MCF 10A (cell line): ENCODE results near the gene MIPOL1. TPM values are rescaled to one million over a fixed set of nuclear protein-coding genes. Genes with fewer than 3 reads are reported as not detected.

Source experiments
- BruUV-seq: library from RNA; stranded (reverse); fragments of 400-500 nt; replicated peaks from 2 replicates; lab custom pipeline; 2021; lab: Mats Ljungman, UMichigan
- CTCF ChIA-PET: fragments of 300-600 bp; sonication (Branson Sonifier 250); formaldehyde crosslinking; extraction: SDS; loops from one replicate; lab custom pipeline; 2021; ENCODE audit warnings: antibody characterized with exemption, inconsistent platforms; lab: Yijun Ruan, JAX
- POLR2A ChIA-PET: fragments of 300-600, 350-650 bp; sonication (Branson Sonifier 250); formaldehyde crosslinking; extraction: SDS; loops from one replicate; lab custom pipeline; 2020; ENCODE audit warnings: antibody characterized with exemption, inconsistent platforms; lab: Yijun Ruan, JAX
- DNase-seq: peaks from one replicate; pipeline ENCODE4 v3.0.0-alpha.2; 2018; ENCODE audit not compliant: unreplicated experiment
- H3K27ac Mint-ChIP-seq: one replicate; pipeline ENCODE4 v1.8.0; 2022; ENCODE audit warnings: mild to moderate bottlenecking, low read depth, mixed read lengths; ENCODE audit not compliant: unreplicated experiment
- H3K27me3 Mint-ChIP-seq: one replicate; pipeline ENCODE4 v1.8.0; 2022; ENCODE audit warnings: mixed read lengths; ENCODE audit not compliant: insufficient read depth, unreplicated experiment
- H3K36me3 Mint-ChIP-seq: one replicate; pipeline ENCODE4 v1.8.0; 2022; ENCODE audit warnings: mild to moderate bottlenecking, moderate library complexity, mixed read lengths; ENCODE audit not compliant: insufficient read depth, unreplicated experiment
- H3K4me1 Mint-ChIP-seq: one replicate; pipeline ENCODE4 v1.8.0; 2022; ENCODE audit warnings: mixed read lengths; ENCODE audit not compliant: insufficient read depth, unreplicated experiment
- H3K4me3 Mint-ChIP-seq: one replicate; pipeline ENCODE4 v1.8.0; 2022; ENCODE audit warnings: mild to moderate bottlenecking, moderate library complexity, mixed read lengths; ENCODE audit not compliant: unreplicated experiment
- H3K9me3 Mint-ChIP-seq: one replicate; pipeline ENCODE4 v1.8.0; 2022; ENCODE audit warnings: mixed read lengths; ENCODE audit not compliant: unreplicated experiment
- intact Hi-C: fragments of 100-400 bp; cut with micrococcal nuclease; formaldehyde crosslinking; loops from 2 replicates; pipeline ENCODE4 v1.14.1; 2022
- total RNA-seq: library from RNA; stranded (reverse); gene quantifications from 2 replicates; pipeline ENCODE4 v1.2.3, GENCODE V29; 2022
- TF ChIP-seq, protein P1 (sequence below): fragments of 200-600 bp; IDR thresholded peaks from one replicate; pipeline ENCODE4 v1.8.0; 2022; ENCODE audit warnings: antibody characterized with exemption, mild to moderate bottlenecking; ENCODE audit not compliant: unreplicated experiment

Gene MIPOL1
- total RNA-seq, 1 experiment from 2014 or later: 16.3 TPM

- TF ChIP-seq, protein P1, sequence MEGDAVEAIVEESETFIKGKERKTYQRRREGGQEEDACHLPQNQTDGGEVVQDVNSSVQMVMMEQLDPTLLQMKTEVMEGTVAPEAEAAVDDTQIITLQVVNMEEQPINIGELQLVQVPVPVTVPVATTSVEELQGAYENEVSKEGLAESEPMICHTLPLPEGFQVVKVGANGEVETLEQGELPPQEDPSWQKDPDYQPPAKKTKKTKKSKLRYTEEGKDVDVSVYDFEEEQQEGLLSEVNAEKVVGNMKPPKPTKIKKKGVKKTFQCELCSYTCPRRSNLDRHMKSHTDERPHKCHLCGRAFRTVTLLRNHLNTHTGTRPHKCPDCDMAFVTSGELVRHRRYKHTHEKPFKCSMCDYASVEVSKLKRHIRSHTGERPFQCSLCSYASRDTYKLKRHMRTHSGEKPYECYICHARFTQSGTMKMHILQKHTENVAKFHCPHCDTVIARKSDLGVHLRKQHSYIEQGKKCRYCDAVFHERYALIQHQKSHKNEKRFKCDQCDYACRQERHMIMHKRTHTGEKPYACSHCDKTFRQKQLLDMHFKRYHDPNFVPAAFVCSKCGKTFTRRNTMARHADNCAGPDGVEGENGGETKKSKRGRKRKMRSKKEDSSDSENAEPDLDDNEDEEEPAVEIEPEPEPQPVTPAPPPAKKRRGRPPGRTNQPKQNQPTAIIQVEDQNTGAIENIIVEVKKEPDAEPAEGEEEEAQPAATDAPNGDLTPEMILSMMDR: no peak
- BruUV-seq: no TSS peak
- no peaks in the 10 kb centered on the region for H3K9me3 Mint-ChIP-seq
- H3K27me3 Mint-ChIP-seq: no peaks in the 10 kb centered on the region
- H3K27ac Mint-ChIP-seq: no peak overlapping the region
- H3K4me1 Mint-ChIP-seq: peaks cover 10% of the 10 kb centered on the region
- no peak for DNase-seq
- peaks cover 6% of the 10 kb centered on the region for H3K36me3 Mint-ChIP-seq
- ChIA-PET POLR2A (interaction anchor here (0.7 to 4.8 kb wide), 2 partner anchors 23 to 26 kb away, joined by 3 to 44 read pairs; partner anchors contain the start of gene SLC25A21), CTCF (interaction anchor here (0.6 to 0.8 kb wide), 2 partner anchors 18 to 47 kb away, joined by 4 read pairs; no protein-coding TSS in a partner anchor)
- no peak overlapping the region for H3K4me3 Mint-ChIP-seq
- intact Hi-C loops: no loop called here
These were observed 2.4 kb upstream of the MIPOL1 start for GRCh38 chr14:37195327-37195726.

DNA sequence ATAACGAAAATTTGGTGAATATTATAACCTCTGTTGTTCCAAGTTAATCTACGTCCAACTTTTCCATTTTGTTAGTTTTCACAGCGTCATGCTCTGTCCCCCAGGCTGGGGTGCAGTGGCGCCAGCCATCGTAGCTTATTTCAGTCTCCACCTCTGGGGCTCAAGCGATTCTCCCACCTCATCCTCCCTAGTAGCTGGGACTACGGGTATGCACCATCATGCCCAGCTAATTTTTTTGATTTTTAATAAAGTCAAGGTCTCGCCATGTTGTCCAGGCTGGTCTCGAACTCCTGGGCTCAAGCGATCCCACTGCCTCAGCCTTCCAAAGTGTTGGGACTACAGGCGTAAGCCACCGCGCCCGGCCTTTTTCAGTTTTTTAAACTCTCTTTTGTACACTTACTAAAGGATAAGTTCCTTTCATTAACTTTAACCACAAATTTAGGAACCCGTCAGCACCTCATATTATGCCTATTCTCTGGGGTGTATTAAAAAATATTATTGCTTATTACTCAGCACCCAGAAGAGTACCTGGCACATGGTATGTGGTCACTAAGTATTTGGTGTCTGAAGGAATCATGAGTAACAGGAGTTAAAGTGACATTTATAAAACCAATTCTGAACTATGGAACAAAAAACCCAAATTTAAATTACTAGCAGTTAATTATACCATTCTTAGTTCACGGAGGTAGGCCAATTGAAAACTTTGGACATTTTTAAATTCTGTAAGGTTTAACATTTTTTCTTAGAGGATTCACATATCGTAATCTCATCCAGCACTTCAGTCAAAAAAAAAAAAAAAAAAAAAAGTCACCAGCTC is 925 bp upstream of the MIPOL1 start:
- ChIA-PET CTCF (interaction anchor here (0.6 to 1.5 kb wide), 6 partner anchors 13 to 678 kb away, joined by 3 to 6 read pairs (median 4); no protein-coding TSS in a partner anchor), POLR2A (interaction anchor here (0.6 to 4.8 kb wide), 13 partner anchors 10 to 618 kb away, joined by 3 to 44 read pairs (median 3); partner anchors contain the start of genes FOXA1 and SLC25A21)
- Mint-ChIP-seq H3K27ac (peak overlapping the region; percentile 99), H3K4me1 (peaks cover 10% of the 10 kb centered on the region), H3K36me3 (peaks cover 6% of the 10 kb centered on the region), H3K27me3 (no peaks in the 10 kb centered on the region), H3K4me3 (peak overlapping the region; percentile 95), H3K9me3 (no peaks in the 10 kb centered on the region)
- TF ChIP-seq, protein P1: no peak
- BruUV-seq: TSS peak; percentile 89
- intact Hi-C loops: no loop called here
- no peak for DNase-seq

DNA sequence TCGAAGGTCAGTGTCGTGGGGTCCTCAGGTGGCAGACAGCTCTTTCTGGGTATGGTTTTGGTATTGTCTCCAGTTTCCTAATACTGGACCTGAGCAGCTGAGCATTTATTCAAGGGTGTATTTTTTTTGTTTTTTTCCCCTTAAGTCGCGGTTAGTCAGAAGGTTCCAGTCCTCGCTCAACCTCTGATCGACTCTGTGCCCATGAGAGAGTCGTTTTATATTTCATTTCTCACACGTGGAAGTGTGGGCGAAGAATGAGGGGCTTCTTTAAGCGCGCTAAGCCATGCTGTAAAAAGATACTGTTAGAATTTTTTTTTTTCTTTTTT is 499 bp downstream of the MIPOL1 start:
- POLR2A ChIA-PET: interaction anchor here (0.6 to 4.8 kb wide), 11 partner anchors 11 to 1559 kb away, joined by 3 to 44 read pairs (median 4); partner anchors contain the start of genes PAX9 and SLC25A21
- H3K9me3 Mint-ChIP-seq: no peaks in the 10 kb centered on the region
- TSS peak; percentile 53 for BruUV-seq

More for the DNA sequence above, 499 bp downstream of the MIPOL1 start:
- DNase-seq: no peak
- peak overlapping the region; percentile 95 for H3K4me3 Mint-ChIP-seq
- peaks cover 6% of the 10 kb centered on the region for H3K36me3 Mint-ChIP-seq
- CTCF ChIA-PET: interaction anchor here (0.6 to 1.5 kb wide), 14 partner anchors 9 to 676 kb away, joined by 3 to 7 read pairs (median 4); no protein-coding TSS in a partner anchor
- H3K4me1 Mint-ChIP-seq: peaks cover 10% of the 10 kb centered on the region
- intact Hi-C loops: loop anchor here (1.0 kb wide), 1 partner anchor 26 kb away; the partner anchor contains the start of gene SLC25A21
- no peaks in the 10 kb centered on the region for H3K27me3 Mint-ChIP-seq
- peak overlapping the region; percentile 99 for H3K27ac Mint-ChIP-seq
- TF ChIP-seq, protein P1: no peak
